Right cardiac atrium (tissue), 5 donors: ENCODE measurements around the gene CMIP. TPM values are rescaled to one million over a fixed set of nuclear protein-coding genes. Genes with fewer than 3 reads are reported as not detected.

Source experiments
- ATAC-seq, 2 donors: fragments of 200-7000 bp; cut with Tn5 transposase; one replicate each; pipeline versions ENCODE4 v1.8.0 to v1.9.1; 2020; ENCODE audit warnings: moderate library complexity in 2 of 2, mild to moderate bottlenecking in 1 of 2
- DNase-seq, 3 donors: peaks; one replicate each; pipeline ENCODE4 v3.0.0-alpha.2; 2020
- H3K27ac ChIP-seq: one replicate; pipeline ENCODE4 v1.5.1; 2013; ENCODE audit warnings: mild to moderate bottlenecking, low read length, control low read depth, moderate library complexity
- H3K27me3 ChIP-seq: one replicate; pipeline ENCODE4 v1.6.1; 2013; ENCODE audit not compliant: control insufficient read depth, insufficient read depth
- H3K4me1 ChIP-seq: one replicate; pipeline ENCODE4 v1.6.1; 2013; ENCODE audit warnings: low read length; ENCODE audit not compliant: control insufficient read depth, insufficient read depth
- H3K4me3 ChIP-seq: one replicate; pipeline ENCODE4 v1.5.1; 2013; ENCODE audit warnings: low read length, control low read depth
- H3K9me3 ChIP-seq: one replicate; pipeline ENCODE4 v1.6.1; 2013; ENCODE audit warnings: low read length; ENCODE audit not compliant: control insufficient read depth
- WGBS: extraction: QIAGEN DNeasy Blood & Tissue Kit; methylation state at CpG from one replicate; pipeline ENCODE4 v1.1.7; 2013; 5-methylcytosine and 5-hydroxymethylcytosine counted together
- intact Hi-C, 4 donors: fragments of 100-400 bp; cut with DNase I; formaldehyde crosslinking; loops; one replicate each; pipeline versions ENCODE4 v1.11.0 to v1.14.0; 2022 to 2023
- polyA plus RNA-seq: library from polyadenylated mRNA; stranded (reverse); fragments of 200-250 nt; gene quantifications from one replicate; pipeline ENCODE4 v1.2.3, GENCODE V29; 2013
- total RNA-seq, 4 donors: library from RNA; stranded (reverse); fragmentation: NEBNext Ultra II Directional; extraction: Animal tissue kit (Norgen Biotek cat#: 25700); gene quantifications; one replicate each; pipeline ENCODE4 v1.2.1, GENCODE V29; 2021
- donor health status: healthy with polysubstance abuse.
- donor health status: DM: no; HTN: yes; CAD: no.
- donor health status: DM: no; HTN: no; CAD: no.
- donor health status: DM: no; HTN: yes; CAD: no; lungs with severe emphysema.
- donor health status: DM: yes; HTN: yes; CAD: no.

The CMIP gene
- total and polyA plus RNA-seq, 5 donors: 9.0 to 29.0 (median 19.2) TPM

DNA sequence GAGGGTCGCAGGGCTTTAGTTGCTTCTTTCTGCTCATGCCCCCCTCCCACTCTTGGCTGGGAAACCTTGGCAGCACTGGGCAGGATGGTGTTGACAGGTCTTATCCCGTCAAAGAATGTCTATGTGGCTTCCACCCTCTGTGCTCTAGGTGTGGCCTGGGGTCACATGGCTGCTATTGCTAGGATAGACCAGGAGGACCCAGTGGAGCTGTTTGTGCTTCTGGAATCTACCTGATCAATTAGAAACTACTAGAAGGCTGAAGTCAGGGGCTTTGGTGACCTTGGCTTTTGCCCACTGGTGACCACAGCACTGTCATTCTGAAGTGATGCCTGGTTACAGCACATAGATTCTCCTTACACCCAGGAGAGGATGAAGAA lies 105.8 kb downstream of the CMIP start:
- H3K4me1 ChIP-seq: peaks cover 36% of the 10 kb centered on the region
- 53% methylated on average over 2 of the region's 2 CpGs for WGBS
- ATAC-seq (no peak), DNase-seq (no peak)
- no peaks in the 10 kb centered on the region for H3K9me3 ChIP-seq
- H3K4me3 ChIP-seq: no peak overlapping the region
- no peaks in the 10 kb centered on the region for H3K27me3 ChIP-seq
- no peak overlapping the region for H3K27ac ChIP-seq
- intact Hi-C loops: no loop called here

DNA sequence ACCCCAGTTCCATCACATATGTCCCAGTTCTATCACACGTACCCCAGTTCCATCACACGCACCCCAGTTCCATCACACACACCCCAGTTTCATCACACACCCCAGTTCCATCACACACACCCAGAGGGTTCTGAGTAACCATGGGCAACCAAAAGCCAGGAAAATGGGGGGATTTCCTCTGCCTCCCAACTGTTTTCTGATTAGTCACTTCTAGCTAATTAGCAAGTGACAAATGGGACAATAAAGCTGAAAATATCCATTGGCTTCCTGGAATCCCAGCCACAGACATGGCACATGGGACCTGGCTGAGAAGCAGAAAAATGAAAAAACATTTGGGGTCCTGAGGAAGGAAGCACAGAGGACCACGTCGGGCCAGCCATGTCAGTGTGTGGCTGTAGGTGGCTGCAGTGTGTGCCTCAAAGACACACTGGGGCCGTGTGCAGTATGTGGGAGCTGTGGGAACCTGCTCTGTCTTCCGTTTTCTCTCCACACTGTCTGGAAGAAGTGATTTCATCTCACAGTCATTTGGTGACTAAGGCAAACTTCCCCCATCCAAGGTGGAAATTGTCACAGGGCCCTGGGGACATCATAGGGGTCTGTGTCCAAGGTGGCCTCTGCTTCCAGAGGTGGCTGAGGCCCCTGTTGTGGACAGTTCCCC lies 106.7 kb downstream of the CMIP start:
- ATAC-seq: peak in 1 of 2 donors; percentile 37
- 68% methylated on average over 6 of the region's 6 CpGs for WGBS
- Histone ChIP-seq H3K27ac (no peak overlapping the region), H3K4me3 (no peak overlapping the region), H3K4me1 (peaks cover 37% of the 10 kb centered on the region), H3K9me3 (no peaks in the 10 kb centered on the region), H3K27me3 (no peaks in the 10 kb centered on the region)
- intact Hi-C loops: no loop called here
- DNase-seq: no peak

- Histone ChIP-seq H3K4me1 (peaks cover 40% of the 10 kb centered on the region), H3K9me3 (no peaks in the 10 kb centered on the region), H3K27ac (no peak overlapping the region), H3K27me3 (no peaks in the 10 kb centered on the region), H3K4me3 (no peak overlapping the region)
- intact Hi-C loops: no loop called here
- DNase-seq: peak in 2 of 3 donors; percentile 61 to 69
- WGBS: 59% methylated on average over 11 of the region's 11 CpGs
- peak; percentile 61 to 71 for ATAC-seq
These were observed 107.3 kb downstream of the CMIP start for GRCh38 chr16:81551821-81552304.

- peaks cover 38% of the 10 kb centered on the region for H3K4me1 ChIP-seq
- no peaks in the 10 kb centered on the region for H3K27me3 ChIP-seq
- intact Hi-C loops: no loop called here
- ATAC-seq (no peak), DNase-seq (no peak)
- no peaks in the 10 kb centered on the region for H3K9me3 ChIP-seq
- 63% methylated on average over 1 of the region's 1 CpG for WGBS
- H3K4me3 ChIP-seq: no peak overlapping the region
- H3K27ac ChIP-seq: no peak overlapping the region
These were observed 108.1 kb downstream of the CMIP start for GRCh38 chr16:81552743-81553079.

DNA sequence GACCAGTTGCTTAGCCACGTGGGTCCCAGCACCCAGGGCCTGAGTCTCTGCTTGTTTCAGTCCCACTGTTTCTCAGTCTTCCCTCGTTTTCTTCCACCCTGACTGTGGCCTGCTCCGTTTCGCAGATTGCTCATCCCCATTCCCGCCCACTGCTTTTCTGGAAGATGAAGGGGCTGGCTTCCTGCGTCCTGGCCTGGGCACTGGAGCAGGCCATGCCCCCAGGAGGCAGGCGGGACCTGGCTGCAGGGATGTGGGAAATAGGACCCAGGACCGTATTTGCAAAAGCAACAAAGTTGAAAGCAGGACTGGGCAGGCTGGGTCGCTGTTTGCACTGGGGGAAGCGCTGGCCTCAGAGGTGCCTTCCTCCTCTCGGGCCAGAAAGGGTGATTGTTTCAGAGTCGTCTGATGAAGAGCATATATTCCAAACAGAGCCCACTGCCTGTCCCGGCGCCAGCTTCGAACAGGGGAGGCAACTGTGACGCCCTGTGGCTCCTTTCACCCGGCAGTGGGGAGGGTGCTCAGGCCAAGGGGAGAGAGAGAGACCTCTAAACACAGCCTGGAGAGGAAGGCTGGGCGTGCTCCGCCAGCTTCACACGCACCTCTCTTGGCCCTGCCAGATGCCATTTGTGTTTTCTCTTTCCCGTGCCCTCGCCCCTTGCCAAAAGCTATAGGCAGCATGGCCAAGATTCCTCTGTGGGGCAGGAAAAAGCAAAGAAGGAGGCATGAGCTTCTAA lies 108.6 kb downstream of the CMIP start:
- H3K27ac ChIP-seq: peak overlapping the region; percentile 19
- DNase-seq: peak in 1 of 3 donors; percentile 63
- ATAC-seq: peak; percentile 57 to 60
- intact Hi-C loops: no loop called here
- no peaks in the 10 kb centered on the region for H3K27me3 ChIP-seq
- peaks cover 38% of the 10 kb centered on the region for H3K4me1 ChIP-seq
- no peaks in the 10 kb centered on the region for H3K9me3 ChIP-seq
- whole genome bisulfite sequencing: 58% methylated on average over 22 of the region's 22 CpGs
- no peak overlapping the region for H3K4me3 ChIP-seq

GRCh38 chr16:81553814-81554675 lies 109.4 kb downstream of the CMIP start:
- Histone ChIP-seq H3K27me3 (no peaks in the 10 kb centered on the region), H3K4me3 (no peak overlapping the region), H3K9me3 (no peaks in the 10 kb centered on the region), H3K27ac (peak overlapping the region; percentile 1), H3K4me1 (peaks cover 38% of the 10 kb centered on the region)
- DNase-seq (no peak), ATAC-seq (peak in 1 of 2 donors; percentile 37)
- intact Hi-C loops: no loop called here
- WGBS: 71% methylated on average over 10 of the region's 10 CpGs

DNA sequence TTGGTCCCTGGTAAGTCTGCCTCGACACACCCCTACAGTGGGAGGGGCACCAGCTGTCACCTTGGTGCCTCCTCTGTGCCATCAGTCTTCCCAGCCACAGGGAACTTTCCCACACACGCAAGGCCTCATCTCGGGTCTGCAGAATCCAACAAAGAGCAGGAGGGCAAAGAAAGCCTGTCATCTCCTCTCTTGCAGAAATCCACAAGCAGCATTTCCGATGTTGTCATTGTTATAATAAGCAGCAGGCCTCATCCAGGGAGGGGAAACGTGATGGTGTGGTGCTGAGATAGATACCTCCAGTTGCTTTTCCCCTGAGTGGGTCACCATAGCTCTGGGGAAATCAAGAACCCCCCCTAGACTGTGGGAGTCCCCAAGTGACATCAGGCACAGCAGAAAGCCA lies 110.4 kb downstream of the CMIP start:
- intact Hi-C loops: no loop called here
- Histone ChIP-seq H3K27me3 (no peaks in the 10 kb centered on the region), H3K4me3 (no peak overlapping the region), H3K9me3 (no peaks in the 10 kb centered on the region), H3K27ac (peak overlapping the region; percentile 2), H3K4me1 (peaks cover 36% of the 10 kb centered on the region)
- ATAC-seq (no peak), DNase-seq (no peak)
- 61% methylated on average over 5 of the region's 5 CpGs for WGBS

GRCh38 chr16:81555660-81556059 lies 111.1 kb downstream of the CMIP start:
- 84% methylated on average over 3 of the region's 3 CpGs for WGBS
- Histone ChIP-seq H3K27ac (no peak overlapping the region), H3K9me3 (no peaks in the 10 kb centered on the region), H3K27me3 (no peaks in the 10 kb centered on the region), H3K4me3 (no peak overlapping the region), H3K4me1 (peaks cover 32% of the 10 kb centered on the region)
- ATAC-seq (no peak), DNase-seq (no peak)
- intact Hi-C loops: no loop called here

DNA sequence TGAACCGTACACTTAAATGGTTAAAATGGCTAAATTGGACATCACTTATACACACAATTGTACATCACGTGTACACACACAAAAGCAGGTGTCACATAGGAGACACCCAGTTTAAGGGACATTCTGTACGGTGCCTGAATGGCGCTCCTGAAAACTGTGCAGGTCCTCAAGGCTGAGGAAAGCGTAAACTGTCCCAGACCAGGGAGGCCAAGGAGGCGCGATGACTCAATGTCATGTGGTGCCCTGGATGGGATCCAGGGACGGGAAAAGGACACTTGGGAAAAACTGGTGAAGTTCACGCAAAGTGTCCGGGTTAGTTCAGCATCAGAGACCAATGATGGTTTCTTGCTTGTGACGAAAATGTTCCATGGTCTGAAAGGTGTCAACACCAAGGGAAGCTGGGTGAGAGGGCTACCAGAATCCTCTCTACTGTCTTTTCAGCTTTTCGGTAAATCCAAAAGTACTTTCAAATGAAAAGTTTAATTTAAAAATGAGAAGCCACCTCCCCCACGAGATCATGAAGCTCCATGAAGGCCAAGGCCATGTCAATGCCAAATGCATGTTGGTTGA lies 112.2 kb downstream of the CMIP start:
- Histone ChIP-seq H3K4me1 (peaks cover 24% of the 10 kb centered on the region), H3K27me3 (no peaks in the 10 kb centered on the region), H3K4me3 (no peak overlapping the region), H3K27ac (no peak overlapping the region), H3K9me3 (no peaks in the 10 kb centered on the region)
- DNase-seq (no peak), ATAC-seq (no peak)
- WGBS: 87% methylated on average over 13 of the region's 13 CpGs
- intact Hi-C loops: no loop called here

GRCh38 chr16:81558077-81558443 lies 113.5 kb downstream of the CMIP start:
- H3K9me3 ChIP-seq: no peaks in the 10 kb centered on the region
- ATAC-seq (no peak), DNase-seq (no peak)
- H3K4me1 ChIP-seq: peaks cover 14% of the 10 kb centered on the region
- no peaks in the 10 kb centered on the region for H3K27me3 ChIP-seq
- intact Hi-C loops: no loop called here
- WGBS: 82% methylated on average over 15 of the region's 15 CpGs
- H3K4me3 ChIP-seq: no peak overlapping the region
- H3K27ac ChIP-seq: no peak overlapping the region
